HK-2 (cell line): Measurements from ENCODE around the gene DENND1A.

Source experiments
- DNase-seq: peaks from one replicate; pipeline ENCODE4 v3.0.0-alpha.2; 2018; ENCODE audit not compliant: unreplicated experiment

The DENND1A gene

DNA sequence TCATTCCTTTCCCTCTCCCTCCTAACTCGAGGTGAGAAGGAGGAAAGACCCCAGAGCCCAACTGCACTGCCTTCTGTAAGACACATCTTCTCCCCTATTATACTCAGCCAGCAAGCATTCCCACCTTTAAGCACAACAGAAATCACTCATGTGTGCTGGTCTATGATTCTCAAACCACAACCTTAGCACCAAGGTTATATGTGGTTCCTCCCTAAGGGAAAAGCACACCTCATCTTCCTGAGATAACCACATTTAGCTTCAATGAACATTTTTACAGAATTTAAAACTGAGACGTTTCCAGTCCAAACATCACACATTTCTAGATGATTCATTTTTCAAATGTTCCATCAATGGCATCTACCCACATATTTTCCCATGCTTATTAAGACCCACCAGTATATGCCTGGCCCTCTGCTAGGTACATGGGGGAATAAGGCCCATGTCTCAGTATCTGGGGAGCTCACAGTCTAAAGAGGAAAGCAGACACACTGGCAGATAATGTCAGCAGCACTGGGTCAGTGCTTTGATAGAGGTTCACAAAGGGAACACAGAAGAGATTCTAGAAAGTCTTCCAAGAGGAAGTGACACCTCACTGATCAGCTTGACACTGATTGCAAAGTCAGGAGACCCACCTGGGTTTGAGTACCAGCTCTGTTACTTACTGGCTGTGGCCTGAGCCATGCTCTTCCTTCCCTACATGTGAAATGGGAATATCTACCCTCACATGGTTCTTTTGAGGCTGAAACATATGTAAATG is 245.4 kb downstream of the DENND1A start:
- no peak for DNase-seq

DNA sequence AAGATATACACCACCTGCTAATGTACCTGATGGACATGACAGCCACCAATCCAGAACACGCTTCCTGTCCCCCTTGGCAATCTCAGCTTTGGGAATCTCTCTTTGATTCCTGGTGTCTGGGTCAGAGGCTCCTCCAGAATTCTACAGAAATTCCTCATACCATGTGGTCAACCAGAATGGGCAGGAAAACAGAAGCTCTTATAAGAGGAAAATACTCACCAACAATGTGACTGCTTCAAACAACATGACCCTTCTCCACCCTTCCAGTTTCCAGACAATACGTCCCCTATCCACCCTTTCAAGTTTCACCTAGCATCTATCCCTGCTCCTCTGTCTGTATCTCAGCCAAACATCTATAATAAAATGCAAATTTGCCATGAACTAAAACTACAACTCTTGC is 247.2 kb downstream of the DENND1A start:
- no peak for DNase-seq

DNA sequence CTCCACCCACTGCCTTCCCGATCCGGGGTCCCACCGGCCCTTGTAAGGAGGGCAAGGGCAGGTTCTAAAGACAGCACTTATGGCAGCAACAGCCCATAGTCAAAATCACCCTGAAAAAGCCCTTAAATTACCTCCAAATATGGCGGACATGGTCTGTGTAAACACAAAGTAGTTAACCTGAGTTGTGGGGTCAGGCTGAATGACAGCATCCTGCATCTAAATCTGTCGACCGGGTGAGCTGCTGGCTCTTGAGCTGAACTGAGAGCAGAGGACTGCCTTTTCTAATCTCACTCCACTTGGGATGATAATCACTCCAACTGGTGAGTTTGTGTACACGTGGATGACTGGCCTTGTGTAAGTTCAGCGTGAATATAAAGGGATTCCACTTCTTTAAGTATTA is 249.6 kb downstream of the DENND1A start:
- no peak for DNase-seq

DNA sequence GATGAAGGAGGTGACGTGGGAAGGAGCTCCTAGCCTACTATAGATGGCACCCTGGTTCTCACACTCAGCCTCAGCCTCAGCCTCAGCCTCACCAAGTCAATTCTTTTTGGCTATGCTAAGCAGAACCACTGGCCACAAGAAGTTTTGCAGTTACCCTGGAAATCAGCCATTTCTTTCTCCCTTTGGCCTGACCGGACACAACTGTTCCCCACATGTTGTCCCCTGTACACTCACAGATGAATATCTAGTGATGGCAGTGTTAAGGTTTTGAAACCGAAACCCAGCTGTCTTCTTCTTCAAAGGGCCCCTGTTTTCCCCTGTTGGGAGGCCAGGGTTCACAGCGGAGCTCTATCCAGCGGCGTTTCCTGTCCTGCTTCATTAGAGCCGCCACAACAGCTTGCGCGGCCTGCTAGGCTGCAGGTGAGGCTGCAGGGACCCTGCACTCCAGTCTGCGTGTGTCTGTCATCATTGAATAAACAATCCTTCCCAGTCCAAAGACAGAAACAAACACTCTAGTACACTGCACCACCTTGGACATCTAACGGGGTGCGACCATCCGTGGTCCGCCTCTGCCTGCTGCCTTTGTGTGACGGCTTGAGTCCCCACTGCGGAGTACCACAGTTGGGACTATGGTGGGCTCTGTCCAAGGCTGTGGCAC is 250.5 kb downstream of the DENND1A start:
- no peak for DNase-seq

DNA sequence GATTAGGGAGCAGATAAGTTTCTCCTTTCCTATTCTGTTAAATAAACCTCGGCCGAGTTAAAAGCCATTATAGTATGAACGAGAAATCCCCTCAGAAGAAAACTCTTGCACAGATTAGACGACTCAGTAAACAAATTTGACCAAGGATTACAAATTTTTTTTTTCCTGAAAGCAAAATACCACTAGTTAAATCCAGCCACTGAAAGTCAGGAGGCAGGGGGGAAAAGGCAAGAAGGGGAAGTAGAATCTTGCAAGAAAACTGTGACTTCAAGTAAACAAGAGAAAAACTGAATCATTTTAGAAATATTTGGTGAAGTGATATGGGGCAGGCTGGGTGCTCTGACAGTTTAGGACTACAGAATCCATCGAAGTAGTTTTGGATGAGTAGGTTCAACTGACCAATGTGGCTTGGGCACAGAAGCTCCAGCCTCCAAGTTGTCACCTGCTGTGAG is 251.0 kb downstream of the DENND1A start:
- no peak for DNase-seq

DNA sequence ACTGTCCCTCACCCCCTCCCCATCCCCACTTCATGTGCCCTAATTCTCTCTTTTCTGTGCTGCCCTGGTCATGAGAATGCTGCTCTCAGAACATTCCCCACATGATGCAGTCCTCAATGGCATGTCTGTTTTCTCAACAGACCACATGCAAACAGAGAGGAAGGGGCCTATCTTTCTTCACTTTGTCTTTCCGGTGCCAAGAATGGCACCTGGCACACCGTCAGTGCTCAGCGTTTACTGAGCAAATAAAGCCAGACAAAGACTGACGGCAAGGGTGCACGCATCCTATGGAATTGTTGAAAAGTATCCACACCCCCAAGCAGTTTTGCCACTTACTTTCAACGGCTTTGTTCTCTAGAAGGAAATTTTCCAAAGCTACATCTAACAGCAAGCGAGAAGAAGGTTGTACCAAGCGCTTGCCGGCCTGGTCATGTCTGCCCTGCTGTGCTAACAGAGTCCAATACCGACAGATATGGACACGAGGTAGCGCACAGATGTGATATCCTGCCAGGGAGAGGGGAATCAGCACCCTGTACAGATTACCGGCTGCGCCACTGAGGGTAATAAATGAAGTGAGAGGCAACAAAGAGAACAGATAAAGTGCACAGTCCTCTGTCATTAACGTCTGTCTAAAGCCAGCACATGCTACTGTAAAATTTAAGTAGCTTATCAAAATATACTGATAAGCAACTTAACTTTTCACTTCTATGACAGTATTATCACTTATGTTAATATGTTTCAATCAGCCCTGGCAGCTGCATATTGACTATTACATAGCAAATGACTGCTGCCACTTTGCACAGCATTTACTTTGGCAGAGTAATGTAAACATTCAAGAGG is 251.7 kb downstream of the DENND1A start:
- no peak for DNase-seq

DNA sequence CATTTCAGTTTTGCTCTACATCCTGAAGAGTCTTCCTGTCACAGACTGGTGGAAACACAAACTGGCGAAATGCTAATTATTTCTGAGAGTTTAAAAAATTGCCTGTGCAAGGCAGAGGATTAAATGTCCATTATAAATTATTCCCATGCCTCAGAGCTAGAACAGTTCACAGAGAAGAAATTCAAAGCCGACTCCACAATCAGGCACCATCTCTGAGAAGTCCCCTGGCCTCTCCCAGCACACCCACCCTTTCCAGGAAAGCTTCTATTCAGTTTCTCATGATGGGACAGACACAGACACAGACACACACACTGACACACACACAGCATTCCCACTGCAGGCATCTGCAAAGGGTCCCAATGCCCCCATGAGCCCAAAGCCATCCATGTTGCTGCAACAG is 253.1 kb downstream of the DENND1A start:
- DNase-seq: no peak

DNA sequence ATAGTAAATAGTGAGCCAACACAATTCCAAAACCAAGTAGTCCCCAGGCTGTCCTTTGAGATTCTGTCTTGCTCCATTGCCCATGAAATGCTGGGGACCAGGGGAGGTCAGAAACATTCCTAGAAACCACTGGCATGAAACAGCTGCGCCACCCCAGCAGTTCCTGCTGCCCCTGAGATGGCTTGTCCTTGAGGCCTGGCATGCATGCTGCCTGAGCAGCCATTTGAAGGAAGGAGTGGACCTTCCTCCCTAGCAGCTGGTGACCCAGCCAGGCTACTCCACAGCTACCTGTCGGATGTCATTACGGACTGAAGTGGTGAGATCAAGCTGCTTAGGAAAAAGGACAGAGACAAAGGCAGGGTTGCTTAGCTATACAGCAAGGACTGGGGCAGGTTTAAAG is 260.6 kb downstream of the DENND1A start:
- peak; percentile 64 for DNase-seq

DNA sequence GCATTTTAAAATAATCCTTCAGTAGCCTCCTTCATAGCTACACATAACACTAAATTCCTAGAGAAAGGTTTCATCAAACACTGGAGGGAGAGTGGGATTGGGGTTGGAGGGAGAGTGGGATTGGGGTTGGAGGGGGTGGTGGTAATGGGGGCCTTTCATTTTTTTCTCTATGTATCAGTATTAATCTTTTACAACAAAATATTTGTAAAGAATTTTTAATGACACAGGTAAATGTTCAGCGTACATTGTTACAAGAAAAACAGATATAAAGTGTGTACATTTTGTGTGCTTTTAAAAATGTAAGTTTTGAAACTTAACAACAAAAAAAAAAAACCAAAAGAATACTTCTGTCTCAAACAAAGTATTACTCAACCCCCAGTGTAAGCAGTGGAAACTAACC is 266.4 kb downstream of the DENND1A start:
- DNase-seq: no peak

DNA sequence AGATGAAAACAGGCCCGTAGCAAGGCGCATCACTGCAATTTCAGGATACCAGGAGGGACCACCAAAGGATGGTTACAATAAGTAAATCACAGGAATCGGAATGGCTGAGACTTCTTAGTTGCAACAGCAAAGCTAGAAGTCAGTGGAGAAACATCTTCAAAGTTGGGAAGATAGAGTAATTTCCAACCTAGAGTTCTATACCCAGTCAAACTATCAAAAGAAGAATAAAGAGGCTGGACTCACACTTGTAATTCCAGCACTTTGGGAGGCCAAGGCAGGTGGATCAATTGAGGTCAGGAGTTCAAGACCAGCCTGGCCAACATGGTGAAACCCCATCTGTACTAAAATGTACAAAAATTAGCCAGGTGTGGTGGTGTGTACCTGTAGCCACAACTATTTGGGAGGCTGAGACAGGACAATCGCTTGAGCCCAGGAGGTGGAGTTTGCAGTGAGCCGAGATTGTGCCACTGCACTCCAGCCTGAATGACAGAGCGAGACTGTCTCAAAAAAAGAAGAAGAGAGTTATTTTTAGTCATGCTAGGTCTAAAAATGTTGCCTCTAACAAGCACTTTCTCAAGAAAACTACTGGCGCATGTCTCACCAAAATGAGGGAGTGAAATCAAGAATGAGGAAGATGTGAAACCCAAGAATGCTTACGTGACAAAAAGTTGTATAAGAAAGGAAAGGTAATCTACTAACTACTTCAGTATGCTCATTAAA is 267.7 kb downstream of the DENND1A start:
- no peak for DNase-seq

DNA sequence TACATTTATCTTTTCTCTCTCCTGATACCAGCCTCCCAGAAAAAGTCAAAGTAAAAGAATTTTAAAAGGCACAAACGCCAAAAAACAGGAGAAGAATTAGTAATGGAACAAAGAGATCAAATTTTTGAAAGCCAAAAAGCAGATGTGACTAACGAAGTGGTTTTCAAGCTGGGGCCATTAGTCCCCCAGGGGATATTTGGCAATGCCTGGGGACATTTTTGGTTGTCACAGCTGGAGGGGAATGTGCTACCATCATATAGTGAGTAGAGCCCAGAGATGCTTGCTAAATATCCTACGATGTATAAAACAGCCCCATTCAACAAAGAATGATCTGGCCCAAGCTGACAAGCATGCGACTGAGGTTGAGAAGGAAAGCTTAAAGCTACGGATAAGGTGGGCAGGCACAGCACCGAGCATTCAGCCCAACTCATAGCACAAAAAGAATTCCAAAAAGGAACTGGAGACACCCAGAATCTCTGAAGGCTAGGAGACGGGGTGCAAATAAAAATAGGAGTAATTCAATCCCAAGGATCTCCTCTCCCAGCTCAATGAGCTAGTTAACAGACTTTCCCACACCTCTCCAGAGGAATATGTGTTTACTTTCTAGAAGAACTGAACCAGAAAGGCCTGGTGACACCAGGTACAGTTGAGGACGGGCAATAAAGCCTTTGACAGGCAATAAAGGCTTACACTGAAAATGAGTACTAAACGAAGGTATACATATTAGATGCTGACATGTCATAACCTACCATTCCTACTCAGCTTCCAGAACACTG is 269.0 kb downstream of the DENND1A start:
- DNase-seq: no peak

DNA sequence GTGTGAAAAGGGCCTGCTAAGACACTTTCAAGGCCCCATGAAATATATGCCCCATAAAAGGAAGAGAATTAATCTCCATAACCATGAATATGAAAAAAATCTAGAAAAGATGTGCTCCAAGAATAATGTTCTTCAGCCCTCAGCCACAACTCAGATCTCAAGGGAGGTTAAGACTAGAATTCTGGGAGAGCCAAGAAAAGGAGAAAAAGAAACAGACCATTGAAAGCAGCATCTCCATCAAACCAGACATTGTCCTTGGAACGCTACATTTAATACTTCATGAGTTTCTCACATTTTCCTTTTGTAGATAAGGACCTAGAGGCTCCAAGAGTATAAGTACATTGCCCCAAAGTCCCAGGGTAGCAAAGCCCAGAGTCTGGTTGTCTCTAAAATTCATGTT is 270.6 kb downstream of the DENND1A start:
- no peak for DNase-seq

DNA sequence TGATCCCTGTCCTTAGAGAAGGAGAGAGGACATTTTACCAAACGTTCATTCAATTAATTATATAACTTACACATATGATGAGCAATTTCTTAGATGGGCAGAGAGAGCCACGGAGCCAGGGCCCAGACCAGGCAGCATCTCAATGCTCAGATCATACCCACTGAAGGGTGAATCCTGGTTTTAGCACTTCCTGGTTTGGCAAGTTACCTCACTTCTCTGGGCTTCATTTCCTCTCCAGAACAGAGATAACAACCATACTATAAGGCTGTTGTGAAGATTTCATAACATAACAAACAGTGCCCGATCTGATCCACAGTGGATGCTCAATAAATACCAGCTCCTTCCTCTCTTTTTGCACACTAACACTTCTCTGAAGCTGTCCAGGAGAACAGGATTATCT is 271.1 kb downstream of the DENND1A start:
- no peak for DNase-seq

DNA sequence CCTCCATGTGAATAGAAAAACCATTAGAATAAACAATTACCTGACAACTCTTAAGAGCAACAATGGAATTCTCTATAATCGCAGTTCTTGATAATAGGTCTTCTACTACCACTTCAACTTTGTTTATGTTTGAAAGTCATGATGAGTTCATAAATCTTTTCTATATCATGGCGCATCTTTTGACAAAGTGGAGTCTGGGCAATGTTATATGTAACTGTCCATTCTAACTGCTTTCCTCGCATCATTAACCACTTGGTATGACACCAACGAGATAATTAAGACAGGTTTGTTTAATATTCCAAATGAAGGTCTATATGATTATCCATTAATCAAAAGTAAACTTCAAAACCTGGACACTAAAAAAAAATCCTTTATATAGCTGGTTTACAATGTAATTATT is 272.0 kb downstream of the DENND1A start:
- DNase-seq: no peak

DNA sequence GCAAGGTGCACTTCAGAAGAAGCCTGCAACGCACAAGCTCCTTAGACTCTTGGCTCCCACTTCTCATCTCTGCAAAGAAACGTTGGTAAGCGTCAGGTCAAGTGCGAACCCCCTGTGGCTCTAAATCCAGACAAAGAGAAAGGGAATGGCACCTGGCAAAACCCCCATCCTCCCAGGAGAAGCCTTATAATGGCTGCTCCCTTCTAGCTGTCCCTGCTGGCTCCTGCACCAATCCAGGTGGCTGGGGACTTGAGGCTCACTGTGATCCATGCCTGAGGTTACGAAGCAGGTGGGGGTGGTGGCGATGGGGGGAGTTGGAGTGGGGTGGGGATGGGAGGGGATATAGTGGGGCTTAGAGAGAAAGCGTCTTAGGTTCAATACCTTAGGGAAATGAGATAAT is 272.8 kb downstream of the DENND1A start:
- DNase-seq: no peak

DNA sequence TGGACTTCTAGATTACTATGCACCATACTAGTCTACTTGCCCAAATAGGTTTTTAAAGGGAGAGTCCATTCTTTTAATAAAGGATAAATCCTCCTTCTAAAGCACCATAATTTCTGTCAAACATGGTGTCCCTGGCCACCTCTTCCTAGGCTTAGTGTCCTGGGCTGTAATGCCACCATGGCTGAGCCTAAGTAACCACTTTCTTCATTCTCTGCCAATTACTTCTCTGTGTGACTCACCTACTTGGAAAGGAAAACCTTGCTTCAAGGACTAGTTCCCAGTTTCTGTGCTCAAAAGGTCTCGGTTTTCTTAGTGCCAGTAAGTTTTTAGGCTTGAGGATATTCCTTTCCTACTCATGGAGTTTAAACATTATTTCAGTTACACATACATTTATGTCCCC is 273.4 kb downstream of the DENND1A start:
- DNase-seq: no peak

DNA sequence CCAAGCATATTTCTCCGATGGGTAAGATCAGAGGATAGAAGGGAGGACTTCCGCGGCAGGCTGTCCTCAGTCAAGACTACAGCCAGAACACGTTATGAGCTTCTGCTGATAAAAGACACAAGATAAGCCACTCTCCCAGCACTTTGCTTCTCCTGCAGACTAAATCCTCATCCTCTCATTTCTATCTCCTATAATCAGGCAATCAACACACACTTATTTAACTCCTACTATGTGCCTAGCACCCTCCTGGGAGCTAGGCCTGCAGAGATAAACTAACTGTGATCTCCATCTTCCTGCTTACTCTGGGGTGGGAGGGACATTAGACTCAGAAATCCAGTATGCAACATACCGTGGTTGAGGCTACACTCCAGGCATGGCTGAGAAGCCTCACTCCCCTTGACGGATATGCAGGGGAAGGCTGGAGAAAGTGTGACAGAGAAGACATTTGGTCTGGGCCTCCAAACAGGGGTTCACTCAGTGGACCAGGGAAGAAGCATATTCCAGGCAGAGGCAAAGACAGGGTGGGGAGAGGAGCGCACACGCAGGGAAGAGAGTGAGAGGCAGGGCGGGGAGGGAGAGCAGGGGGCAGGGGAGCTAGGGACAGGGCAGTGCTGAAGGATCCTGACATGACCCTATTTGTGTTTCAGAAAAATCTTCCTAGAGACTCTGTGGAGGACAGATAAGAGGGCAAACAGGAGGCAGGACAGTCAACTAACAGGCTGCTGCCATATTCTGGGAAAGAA is 274.1 kb downstream of the DENND1A start:
- DNase-seq: no peak

DNA sequence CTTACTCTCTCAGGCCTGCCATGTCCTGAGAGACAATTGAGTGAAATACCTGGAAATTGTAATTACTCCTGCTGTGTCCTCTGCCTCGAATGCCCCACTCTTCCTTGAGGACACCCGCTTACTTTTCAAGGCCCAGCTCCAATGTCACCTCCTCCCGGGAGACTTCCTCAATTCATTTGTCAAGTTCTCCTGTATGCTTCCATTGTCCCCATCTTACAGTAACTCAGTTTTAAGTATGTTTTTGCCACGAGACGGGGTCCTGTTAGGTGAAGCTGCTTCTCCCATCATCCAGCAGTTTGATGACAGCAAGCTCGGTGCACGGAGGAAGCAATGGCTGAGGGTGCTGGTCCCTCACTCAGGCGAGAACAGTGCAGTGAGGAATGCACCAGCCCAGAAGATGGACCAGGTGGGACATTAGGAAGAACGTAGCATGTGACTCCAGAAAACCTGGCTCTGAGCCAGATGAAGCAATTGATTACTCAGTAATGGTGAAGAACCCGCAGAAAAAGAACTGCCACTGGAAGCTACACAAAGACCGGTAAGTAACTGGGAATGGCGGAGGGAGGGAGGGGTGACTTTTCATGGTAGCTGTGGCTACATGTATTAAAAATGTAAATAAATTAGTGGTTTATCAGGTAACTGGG is 274.8 kb downstream of the DENND1A start:
- DNase-seq: no peak

DNA sequence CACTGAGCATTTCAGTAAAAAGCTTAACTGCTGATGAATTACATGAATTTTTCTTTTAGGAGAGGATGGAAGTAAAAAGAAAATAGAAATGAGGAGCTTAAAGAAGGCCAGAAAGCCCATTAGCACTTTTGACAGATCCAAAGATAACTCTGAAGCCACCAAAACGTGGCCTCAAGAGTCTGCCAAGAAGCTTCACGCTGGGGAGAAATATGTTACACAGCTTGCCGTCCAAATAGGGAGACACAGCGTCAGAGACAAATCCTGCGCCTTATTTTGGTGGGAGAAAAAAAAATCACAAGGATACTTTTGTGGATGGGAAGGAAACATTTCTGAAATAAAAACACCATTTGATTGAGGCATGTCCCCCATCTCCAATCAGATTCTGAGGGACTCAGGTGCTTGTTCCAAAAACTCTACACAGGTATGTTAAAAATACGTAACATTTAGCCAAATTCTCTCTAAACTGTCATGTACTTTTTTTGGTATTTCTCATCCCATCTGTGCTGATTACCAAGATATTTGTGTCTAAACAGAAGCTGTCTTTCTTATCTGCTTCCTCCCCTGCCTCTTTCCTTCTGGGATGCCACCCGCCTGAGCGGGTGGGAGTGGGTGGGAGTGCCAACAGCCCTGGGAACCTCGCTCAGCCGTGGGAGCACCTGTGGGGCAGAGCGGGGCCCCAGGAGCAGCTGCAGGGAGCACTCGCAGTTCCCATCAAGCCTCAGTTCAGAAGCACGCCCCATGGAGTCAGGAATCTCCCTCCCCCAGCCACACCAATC is 275.5 kb downstream of the DENND1A start:
- DNase-seq: no peak
